HepG2 (cell line): ENCODE results near the gene UQCC5. TPM values are rescaled to one million over a fixed set of nuclear protein-coding genes. Genes with fewer than 3 reads are reported as not detected.
A peak's percentile ranks its signal among the peaks of the same experiment; 100 is the strongest.

Source experiments
- ARID2 ChIP-seq: sonication (generic); formaldehyde crosslinking; IDR thresholded peaks from 2 replicates; pipeline ENCODE4 v1.8.1; 2022; ENCODE audit warnings: mild to moderate bottlenecking, missing genetic modification reagents, borderline replicate concordance
- ARID4A ChIP-seq: sonication (generic); formaldehyde crosslinking; IDR thresholded peaks from 2 replicates; pipeline ENCODE4 v1.5.0; 2020; ENCODE audit warnings: mild to moderate bottlenecking, missing genetic modification reagents, borderline replicate concordance
- ATF7-NPFF ChIP-seq: sonication (generic); formaldehyde crosslinking; IDR thresholded peaks from 2 replicates; pipeline ENCODE4 v1.8.1; 2023; ENCODE audit warnings: mild to moderate bottlenecking, low read depth, missing genetic modification reagents, moderate library complexity
- CREB1 ChIP-seq, 2 experiments: fragments of 450-650 bp in 1 of 2; IDR thresholded peaks; 2 replicates each; pipeline ENCODE4 v1.6.1; 2016 to 2017; ENCODE audit warnings: control low read depth in 1 of 2, mild to moderate bottlenecking in 1 of 2, missing compliant biosample characterization in 1 of 2, missing genetic modification characterization in 1 of 2
- DNMT1 ChIP-seq: sonication (generic); formaldehyde crosslinking; IDR thresholded peaks from 2 replicates; pipeline ENCODE4 v1.5.1; 2020; ENCODE audit warnings: mild to moderate bottlenecking, missing genetic modification reagents
- GMEB2 ChIP-seq: IDR thresholded peaks from 2 replicates; pipeline ENCODE4 v1.6.1; 2016; ENCODE audit warnings: missing biosample characterization, missing genetic modification reagents, low read depth
- GTF2F1 ChIP-seq: fragments of 150-350 bp; IDR thresholded peaks from 2 replicates; pipeline ENCODE4 v1.6.1; 2014; ENCODE audit warnings: low read length
- HIVEP1 ChIP-seq: sonication (generic); formaldehyde crosslinking; IDR thresholded peaks from 2 replicates; pipeline ENCODE4 v1.4.0; 2020; ENCODE audit warnings: mild to moderate bottlenecking, missing genetic modification reagents
- HOXA7 ChIP-seq: sonication (generic); formaldehyde crosslinking; IDR thresholded peaks from 2 replicates; pipeline ENCODE4 v1.8.1; 2022; ENCODE audit warnings: mild to moderate bottlenecking, missing genetic modification reagents, moderate library complexity
- HOXD1 ChIP-seq: sonication (generic); formaldehyde crosslinking; IDR thresholded peaks from 2 replicates; pipeline ENCODE4 v1.5.0; 2020; ENCODE audit warnings: missing genetic modification reagents
- MED1 ChIP-seq: sonication (generic); formaldehyde crosslinking; IDR thresholded peaks from 2 replicates; pipeline ENCODE4 v1.4.0; 2020; ENCODE audit warnings: missing genetic modification reagents
- MYC ChIP-seq: sonication (generic); formaldehyde crosslinking; IDR thresholded peaks from 2 replicates; pipeline ENCODE4 v1.9.0; 2021; ENCODE audit warnings: missing genetic modification reagents, borderline replicate concordance
- SAP130 ChIP-seq: IDR thresholded peaks from 2 replicates; pipeline ENCODE4 v1.6.1; 2016; ENCODE audit warnings: low read depth
- SIX1 ChIP-seq: sonication (generic); formaldehyde crosslinking; IDR thresholded peaks from 2 replicates; pipeline ENCODE4 v1.4.0; 2020; ENCODE audit warnings: missing genetic modification reagents, borderline replicate concordance
- SOX6 ChIP-seq, 2 experiments: fragments of 450-650 bp in 1 of 2; sonication (generic) in 1 of 2; formaldehyde crosslinking in 1 of 2; IDR thresholded peaks; 2 replicates each; pipeline versions ENCODE4 v1.4.0 to v1.6.1; 2017 to 2020; ENCODE audit warnings: antibody characterized with exemption in 1 of 2, mild to moderate bottlenecking in 1 of 2, missing genetic modification reagents in 1 of 2
- TIGD3 ChIP-seq: sonication (generic); formaldehyde crosslinking; IDR thresholded peaks from 2 replicates; pipeline ENCODE4 v1.5.1; 2020; ENCODE audit warnings: mild to moderate bottlenecking, missing genetic modification reagents, borderline replicate concordance
- ZBTB34 ChIP-seq: sonication (generic); formaldehyde crosslinking; IDR thresholded peaks from 2 replicates; pipeline ENCODE4 v1.8.0; 2022; ENCODE audit warnings: mild to moderate bottlenecking, missing genetic modification reagents
- ZC3H4 ChIP-seq: sonication (generic); formaldehyde crosslinking; IDR thresholded peaks from 2 replicates; pipeline ENCODE4 v1.4.0; 2020; ENCODE audit warnings: missing genetic modification reagents, borderline replicate concordance
- ZFY ChIP-seq: sonication (generic); formaldehyde crosslinking; IDR thresholded peaks from 2 replicates; pipeline ENCODE4 v1.4.0; 2020; ENCODE audit warnings: missing genetic modification reagents
- ZNF496 ChIP-seq: sonication (generic); formaldehyde crosslinking; IDR thresholded peaks from 2 replicates; pipeline ENCODE4 v1.8.1; 2023; ENCODE audit warnings: mild to moderate bottlenecking, moderate library complexity, missing genetic modification reagents; ENCODE audit not compliant: insufficient replicate concordance
- ZNF605 ChIP-seq: sonication (generic); formaldehyde crosslinking; IDR thresholded peaks from 2 replicates; pipeline ENCODE4 v1.8.0; 2022; ENCODE audit warnings: mild to moderate bottlenecking, missing genetic modification reagents
- ZNF644 ChIP-seq: IDR thresholded peaks from 2 replicates; pipeline ENCODE4 v1.6.1; 2016; ENCODE audit warnings: low read depth
- ZNF790 ChIP-seq: sonication (generic); formaldehyde crosslinking; IDR thresholded peaks from 2 replicates; pipeline ENCODE4 v1.8.0; 2022; ENCODE audit warnings: missing genetic modification reagents, mild to moderate bottlenecking, borderline replicate concordance
- polyA plus RNA-seq, 8 experiments: library from polyadenylated mRNA; depleted of rRNA in 3 of 8; stranded (reverse) in 7 of 8; unstranded in 1 of 8; fragments of >200 nt; fragmentation: Illumina TruSeq in 4 of 8; extraction: Trizol in 4 of 8; gene quantifications; 2 replicates each; pipeline versions ENCODE4 v1.2.1 to v1.2.3, GENCODE V29; 2011 to 2016; ENCODE audit warnings: low read depth in 4 of 8, missing spikeins in 1 of 8, mixed read lengths in 1 of 8; ENCODE audit not compliant: insufficient read depth in 1 of 8
- total RNA-seq, 5 experiments: library from RNA; depleted of rRNA; stranded (reverse); fragments of >200 nt; fragmentation: Illumina TruSeq; extraction: Trizol; gene quantifications; 2 replicates each; pipeline ENCODE4 v1.2.3, GENCODE V29; 2016; ENCODE audit warnings: low read depth in 1 of 5

UQCC5 gene
- total and polyA plus RNA-seq, 2 of the 13 experiments (the other 11 are each of a cell fraction or from before 2014, with no cell fraction given): 15.4 to 29.5 TPM

- TF ChIP-seq TIGD3 (CRISPR knock-in tag) (no peak), ZNF496 (CRISPR knock-in tag) (no peak), ZC3H4 (CRISPR knock-in tag) (0 out of 2 replicates have a peak, but pooled peaks have one; percentile 45), ARID4A (CRISPR knock-in tag) (peak; percentile 27; the same call in 1 of the 2 replicates), HOXD1 (no peak), ZFY (CRISPR knock-in tag) (peak; percentile 7; the same call in 1 of the 2 replicates), GTF2F1 (no peak), ZNF605 (CRISPR knock-in tag) (no peak), ATF7-NPFF (CRISPR knock-in tag) (no peak), HOXA7 (CRISPR knock-in tag) (no peak), ZNF790 (CRISPR knock-in tag) (no peak), DNMT1 (CRISPR knock-in tag) (no peak), ZBTB34 (CRISPR knock-in tag) (no peak), MYC (CRISPR knock-in tag) (no peak), SAP130 (CRISPR knock-in tag) (peak; percentile 67; the same call in 1 of the 2 replicates), SOX6 (IDR thresholded peaks at IDR 0.05) (no peak), SOX6 (CRISPR knock-in tag; IDR thresholded peaks at IDR 0.05) (no peak), CREB1 (IDR thresholded peaks at IDR 0.05) (peak; percentile 59), CREB1 (CRISPR knock-in tag; IDR thresholded peaks at IDR 0.05) (peak; percentile 43; the same call in 1 of the 2 replicates), MED1 (peak; percentile 40; the same call in 1 of the 2 replicates), ZNF644 (CRISPR knock-in tag) (no peak), SIX1 (no peak), HIVEP1 (CRISPR knock-in tag) (0 out of 2 replicates have a peak, but pooled peaks have one; percentile 6), GMEB2 (CRISPR knock-in tag) (no peak), ARID2 (no peak)
Observed at GRCh38 chr3:52532517-52532837, 3.9 kb upstream of the UQCC5 start (continued).
